ENCODE measurements around the gene TIMM21.

TIMM21 gene

DNA sequence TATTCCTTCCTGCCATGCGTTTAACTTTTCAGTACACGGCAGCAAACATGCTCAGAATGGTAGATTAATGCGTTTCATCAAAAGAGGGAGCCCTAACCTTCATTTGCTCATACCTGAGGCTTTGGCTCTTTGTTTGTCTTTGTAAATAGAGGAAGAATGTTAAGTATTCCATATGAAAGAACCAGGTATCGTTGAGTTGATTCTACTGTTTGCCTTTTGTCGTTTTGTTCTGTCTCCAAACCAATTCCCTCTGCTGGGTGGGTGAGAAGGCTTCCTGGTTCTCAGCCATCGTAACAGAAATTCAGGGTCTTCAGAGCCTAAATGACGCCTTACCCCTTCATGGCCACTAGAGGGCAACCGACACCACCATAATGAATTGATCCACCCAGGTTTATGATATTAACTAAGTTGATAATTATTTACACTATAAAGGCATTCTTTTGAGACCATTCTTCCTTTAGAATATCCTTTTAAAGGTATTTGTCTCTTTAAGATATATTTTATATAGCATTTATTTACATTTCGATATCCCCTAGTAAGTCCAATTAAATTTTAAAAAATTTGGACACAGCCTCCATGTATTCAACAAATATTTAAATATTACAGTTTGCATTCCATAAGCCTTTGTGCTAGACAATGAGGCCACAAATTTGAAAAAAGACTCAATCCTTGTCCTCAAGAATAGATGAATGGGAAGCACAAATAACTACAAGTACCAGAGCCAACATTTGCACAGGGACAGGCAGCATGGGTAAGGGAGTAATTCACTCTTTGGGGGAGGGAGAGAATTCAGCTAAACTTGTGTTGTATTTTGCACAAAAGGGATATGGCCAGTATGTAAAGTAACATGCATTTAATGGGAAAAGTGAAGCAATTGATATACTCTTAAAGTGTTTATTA lies 48.1 kb downstream of the TIMM21 start:
- DNase-seq = peak; percentile 72

DNA sequence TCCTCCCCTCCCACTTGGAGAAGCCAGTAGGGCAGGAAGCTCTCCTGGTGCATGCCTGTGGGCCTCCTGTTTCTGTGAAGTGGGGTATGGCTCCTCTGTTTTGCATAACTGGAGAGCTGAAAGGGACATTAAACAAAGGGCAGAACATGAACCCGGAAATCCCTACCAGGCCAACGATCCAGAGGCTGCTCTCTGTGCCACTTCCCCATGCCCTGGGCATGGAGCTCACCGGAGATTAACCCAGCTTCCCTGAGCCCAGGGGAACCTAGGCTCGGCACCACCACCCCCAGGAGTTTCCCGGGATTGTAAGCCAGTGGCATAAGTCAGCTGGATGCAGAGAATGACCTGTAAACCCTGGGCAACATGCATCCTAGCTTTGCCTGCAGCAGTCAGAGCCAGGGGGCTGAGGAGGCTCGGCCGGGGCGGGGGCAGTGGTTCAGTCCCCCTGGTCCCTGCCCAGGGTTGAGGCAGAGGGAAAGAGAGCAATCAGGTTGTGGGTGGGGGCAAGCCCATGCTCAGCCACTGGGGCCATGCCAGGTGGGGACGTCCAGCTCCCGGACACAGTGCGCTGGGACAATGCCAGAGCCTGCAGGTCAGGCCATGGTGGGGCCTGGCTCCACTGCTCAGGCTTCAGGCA lies 49.5 kb downstream of the TIMM21 start:
- DNase-seq = no peak

DNA sequence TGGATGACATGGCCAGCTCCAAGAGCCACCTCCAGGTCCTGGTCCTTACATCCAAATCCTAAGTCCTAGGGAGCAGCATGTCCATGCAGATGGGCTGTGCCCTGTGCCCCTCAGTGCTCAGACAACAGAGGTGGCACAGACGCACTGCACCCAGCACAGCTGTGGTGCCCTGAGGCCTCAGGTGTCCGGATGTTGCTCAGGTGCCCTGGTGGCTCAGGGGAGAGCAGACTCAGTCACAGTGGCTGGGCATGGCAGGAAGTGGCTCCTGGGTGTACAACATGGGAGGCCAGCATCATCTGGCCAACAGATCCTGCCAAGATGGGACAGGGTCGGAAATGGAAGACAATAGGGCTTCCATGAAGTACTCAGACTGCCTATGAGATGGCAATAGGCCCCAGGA lies 50.1 kb downstream of the TIMM21 start:
- DNase-seq = no peak

GRCh38 chr18:74200780-74201179 lies 52.5 kb downstream of the TIMM21 start:
- DNase-seq = no peak

- no peak for DNase-seq
Measured at GRCh38 chr18:74203811-74204210, 55.5 kb downstream of the TIMM21 start.

GRCh38 chr18:74204526-74205152 lies 56.3 kb downstream of the TIMM21 start:
- DNase-seq = no peak

All from CD4-positive, alpha-beta T cell treated with Interleukin-12 subunit alpha and Interleukin-12 subunit beta, for 1 hour (primary cell).